HG03095 (cell line): ENCODE data around the gene PCBP3.
A peak's percentile ranks its signal among the peaks of the same experiment; 100 is the strongest.
"Not testable (repeated sequence)": the region's sequence is repeated elsewhere in the genome, so short reads cannot be mapped to it uniquely, and the experiment has no call there.

Experiments used
- ATAC-seq: cut with Tn5 transposase; IDR thresholded peaks from one replicate; pipeline ENCODE4 v1.9.1; 2021; ENCODE audit warnings: moderate library complexity; ENCODE audit not compliant: unreplicated experiment

The PCBP3 gene

GRCh38 chr21:45974073-45975019, 330.8 kb downstream of the PCBP3 start:
- ATAC-seq = peak; percentile 7

- no peak for ATAC-seq
Measured at GRCh38 chr21:45975020-45975666, 331.6 kb downstream of the PCBP3 start.

GRCh38 chr21:45975667-45976409, 332.3 kb downstream of the PCBP3 start:
- ATAC-seq = not testable (repeated sequence)

- ATAC-seq = no peak
Measured at GRCh38 chr21:45976701-45977311, 333.3 kb downstream of the PCBP3 start.

- ATAC-seq = no peak
Measured at GRCh38 chr21:45977396-45977795, 333.9 kb downstream of the PCBP3 start.

GRCh38 chr21:45979141-45979631, 335.7 kb downstream of the PCBP3 start:
- ATAC-seq = no peak

- no peak for ATAC-seq
Measured at GRCh38 chr21:45979651-45980050, 336.1 kb downstream of the PCBP3 start.

- no peak for ATAC-seq
Measured at GRCh38 chr21:45980271-45980670, 336.7 kb downstream of the PCBP3 start.

- ATAC-seq = no peak
Measured at GRCh38 chr21:45980697-45981096, 337.2 kb downstream of the PCBP3 start.

GRCh38 chr21:45981151-45982091, 337.9 kb downstream of the PCBP3 start, which contains the start of gene COL6A1:
Gene COL6A1, plus strand, starts transcription at chr21:45981770. Its CDS starts 81 bp downstream, at chr21:45981851.
- ATAC-seq = no peak

GRCh38 chr21:45982092-45982757, 338.7 kb downstream of the PCBP3 start:
- no peak for ATAC-seq

GRCh38 chr21:45982758-45983648, 339.5 kb downstream of the PCBP3 start:
- ATAC-seq = no peak

GRCh38 chr21:45983649-45983965, 340.1 kb downstream of the PCBP3 start:
- ATAC-seq = no peak

GRCh38 chr21:45983981-45984551, 340.5 kb downstream of the PCBP3 start:
- ATAC-seq = no peak

GRCh38 chr21:45984584-45985095, 341.1 kb downstream of the PCBP3 start:
- no peak for ATAC-seq

- no peak for ATAC-seq
Measured at GRCh38 chr21:45985471-45986315, 342.2 kb downstream of the PCBP3 start.
